ENCODE measurements around the gene MYO1B.

DNA sequence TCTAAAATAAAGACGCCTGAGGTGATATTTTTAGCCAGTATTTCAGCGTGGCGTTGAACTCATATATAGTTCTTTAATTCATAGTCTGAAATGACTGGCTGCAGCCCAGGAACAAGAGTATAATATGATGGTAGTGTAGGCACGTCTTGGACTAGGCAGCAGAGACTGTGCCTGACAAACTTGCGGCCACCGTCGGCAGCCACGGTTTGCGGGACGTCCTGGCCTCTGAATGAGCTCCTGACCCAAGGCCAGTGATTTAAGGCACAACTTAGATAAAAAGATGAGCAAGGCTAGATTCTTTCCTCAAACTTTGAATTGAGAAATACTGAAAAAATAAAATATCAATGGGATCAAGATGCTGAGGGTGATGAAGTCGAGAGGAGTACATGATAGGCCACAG lies 40.0 kb downstream of the MYO1B start:
- no peak for TF ChIP-seq POLR2A (IDR thresholded peaks at IDR 0.05; ENCODE audit: low read depth, low read length)
- TF ChIP-seq POLR2AphosphoS5 (IDR thresholded peaks at IDR 0.05; ENCODE audit: low read depth, low read length), result no peak

Measured in GM12892 (cell line).